SK-N-SH (cell line): Measurements from ENCODE around the gene KIAA2012.

Source experiments
- MXI1 ChIP-seq: IDR thresholded peaks from 2 replicates; pipeline ENCODE4 v1.6.1; 2012; ENCODE audit warnings: mild to moderate bottlenecking, low read depth, low read length, improper control_type of control experiment
- POLR2AphosphoS5 ChIP-seq: IDR thresholded peaks from 2 replicates; pipeline ENCODE4 v1.6.1; 2012; ENCODE audit warnings: low read depth, low read length

DNA sequence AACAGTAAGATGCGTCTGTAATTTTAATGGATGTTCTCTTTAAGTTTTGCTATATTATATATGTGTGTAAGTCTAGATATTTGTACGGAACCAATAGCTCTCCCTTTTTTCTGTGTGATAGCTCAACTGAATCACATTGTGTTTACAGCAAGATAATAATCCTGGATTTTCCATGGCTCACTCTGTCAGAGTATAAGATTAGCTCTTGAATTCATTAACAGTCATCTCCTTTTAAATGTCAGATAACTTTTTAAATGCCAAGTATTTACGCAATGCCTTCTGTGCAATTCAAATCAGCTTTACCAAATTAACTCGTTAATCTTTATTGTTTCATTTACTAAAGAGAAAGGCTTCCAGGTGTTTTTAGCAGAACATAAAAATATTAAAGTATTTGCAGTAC, 76.9 kb downstream of the KIAA2012 start:
- TF ChIP-seq POLR2AphosphoS5 (no peak), MXI1 (no peak)
